HepG2 (cell line): ENCODE measurements around the gene AP3M1. TPM values are rescaled to one million over a fixed set of nuclear protein-coding genes. Genes with fewer than 3 reads are reported as not detected.

ENCODE experiments used
- ATAC-seq: fragments of 200-7000 bp; cut with Tn5 transposase; 3 replicates; pipeline ENCODE4 v1.9.1; 2020; ENCODE audit warnings: mild to moderate bottlenecking, moderate library complexity
- BruUV-seq: library from RNA; stranded (reverse); fragments of 400-500 nt; replicated peaks from 2 replicates; lab custom pipeline; 2021; lab: Mats Ljungman, UMichigan
- CTCF ChIA-PET: fragments of 300-600 bp; formaldehyde crosslinking; extraction: SDS; loops from one replicate; lab custom pipeline; 2021; ENCODE audit warnings: low total read pairs, inconsistent platforms, low intra/inter-chr PET ratio; lab: Yijun Ruan, JAX
- POLR2A ChIA-PET: fragments of 350-600 bp; sonication (Branson Sonifier 250); formaldehyde crosslinking; loops from one replicate; lab custom pipeline; 2020; ENCODE audit warnings: antibody characterized with exemption, inconsistent platforms; lab: Yijun Ruan, JAX
- DNase-seq: peaks from one replicate; pipeline ENCODE4 v3.0.0-alpha.2; 2015; ENCODE audit warnings: low spot score
- FAIRE-seq: peaks from 3 replicates; lab custom pipeline; 2011; peaks lifted over from hg19 to GRCh38; lab: Jason Lieb, UNC
- H2AFZ ChIP-seq: one replicate; pipeline ENCODE4 v1.6.1; 2011; ENCODE audit warnings: low read length, inconsistent platforms
- H3K27ac ChIP-seq: fragments of 300-600 bp; 3 replicates; pipeline ENCODE4 v1.8.0; 2011; ENCODE audit warnings: mixed run types, mild to moderate bottlenecking, mixed read lengths, low read length, inconsistent platforms; ENCODE audit not compliant: insufficient read depth; ENCODE audit errors: extremely low read length
- H3K27me3 ChIP-seq, 2 experiments: fragments of 200-600 bp in 1 of 2; 2 replicates in 1 of 2; 3 replicates in 1 of 2; pipeline versions ENCODE4 v1.6.0 to v1.8.0; 2011; ENCODE audit warnings: low read length in 2 of 2, mild to moderate bottlenecking in 2 of 2, moderate library complexity in 2 of 2, inconsistent platforms in 1 of 2; ENCODE audit not compliant: insufficient read depth in 2 of 2, control insufficient read depth in 1 of 2
- H3K36me3 ChIP-seq, 2 experiments: fragments of 200-600 bp in 1 of 2; replicated peaks in 1 of 2; 2 replicates in 1 of 2; 3 replicates in 1 of 2; pipeline versions ENCODE4 v1.5.1 to v1.8.0; 2011; ENCODE audit warnings: low read length in 2 of 2, inconsistent platforms in 1 of 2; ENCODE audit not compliant: insufficient read depth in 2 of 2, control insufficient read depth in 1 of 2
- H3K4me1 ChIP-seq: 2 replicates; pipeline ENCODE4 v1.5.1; 2012; ENCODE audit warnings: low read length, inconsistent platforms; ENCODE audit not compliant: insufficient read depth
- H3K4me2 ChIP-seq: 2 replicates; pipeline ENCODE4 v1.6.0; 2011; ENCODE audit warnings: low read depth, low read length, inconsistent platforms
- H3K4me3 ChIP-seq, 3 experiments: fragments of 200-600 bp in 1 of 3; sonication (generic), shearing (Covaris generic) in 1 of 3; replicated peaks in 1 of 3; 2 replicates each; pipeline ENCODE4 v1.5.1; 2011 to 2016; ENCODE audit warnings: low read length in 3 of 3, inconsistent platforms in 2 of 3, low read depth in 2 of 3, mild to moderate bottlenecking in 2 of 3, control low read depth in 1 of 3, mixed read lengths in 1 of 3; ENCODE audit not compliant: insufficient read depth in 1 of 3
- H3K79me2 ChIP-seq: one replicate; pipeline ENCODE4 v1.6.1; 2011; ENCODE audit warnings: low read length, inconsistent platforms; ENCODE audit not compliant: insufficient read depth
- H3K9ac ChIP-seq: 2 replicates; pipeline ENCODE4 v1.6.0; 2011; ENCODE audit warnings: mild to moderate bottlenecking, low read depth, low read length, inconsistent platforms; ENCODE audit not compliant: insufficient read depth
- H3K9me3 ChIP-seq: 2 replicates; pipeline ENCODE4 v1.5.1; 2012; ENCODE audit warnings: mild to moderate bottlenecking, low read length
- H4K20me1 ChIP-seq: 2 replicates; pipeline ENCODE4 v1.6.0; 2011; ENCODE audit warnings: inconsistent platforms, mild to moderate bottlenecking, low read length, moderate library complexity; ENCODE audit not compliant: insufficient read depth
- CEBPG ChIP-seq: IDR thresholded peaks from 2 replicates; pipeline ENCODE4 v1.6.1; 2016
- HOXA3 ChIP-seq: sonication (generic); formaldehyde crosslinking; IDR thresholded peaks from 2 replicates; pipeline ENCODE4 v1.5.0; 2020; ENCODE audit warnings: missing genetic modification reagents
- MBNL3 ChIP-seq: fragments of 250-450 bp; sonication (Bioruptor Pico); conservative IDR thresholded peaks from 2 replicates; pipeline ENCODE4 v1.8.0; 2022; ENCODE audit warnings: mild to moderate bottlenecking, inconsistent platforms
- MTA3 ChIP-seq: sonication (generic); formaldehyde crosslinking; IDR thresholded peaks from 2 replicates; pipeline ENCODE4 v1.4.0; 2020; ENCODE audit warnings: missing genetic modification reagents
- NR2F6 ChIP-seq, 2 experiments: IDR thresholded peaks; 2 replicates each; pipeline ENCODE4 v1.6.1; 2016; ENCODE audit warnings: antibody characterized with exemption in 1 of 2, mild to moderate bottlenecking in 1 of 2
- PHB2 ChIP-seq: fragments of 450-650 bp; IDR thresholded peaks from 2 replicates; pipeline ENCODE4 v1.6.1; 2018; ENCODE audit not compliant: partially characterized antibody
- SMC3 ChIP-seq: IDR thresholded peaks from 2 replicates; pipeline ENCODE4 v1.6.1; 2011; ENCODE audit warnings: low read length, improper control_type of control experiment
- TAF15 ChIP-seq: fragments of 200-400 bp; formaldehyde crosslinking; IDR thresholded peaks from one replicate; pipeline ENCODE4 v1.6.1; 2018; ENCODE audit warnings: mild to moderate bottlenecking, low read depth, low read length; ENCODE audit not compliant: poor library complexity, severe bottlenecking
- THAP8 ChIP-seq: sonication (generic); formaldehyde crosslinking; IDR thresholded peaks from 2 replicates; pipeline ENCODE4 v1.5.1; 2020; ENCODE audit warnings: missing genetic modification reagents, mild to moderate bottlenecking, borderline replicate concordance
- ZNF3 ChIP-seq: IDR thresholded peaks from 2 replicates; pipeline ENCODE4 v1.7.0; 2017; ENCODE audit warnings: inconsistent platforms
- ZNF362 ChIP-seq: sonication (generic); formaldehyde crosslinking; IDR thresholded peaks from 2 replicates; pipeline ENCODE4 v1.4.0; 2020; ENCODE audit warnings: missing genetic modification reagents, mild to moderate bottlenecking, borderline replicate concordance
- ZNF660 ChIP-seq: sonication (generic); formaldehyde crosslinking; IDR thresholded peaks from 2 replicates; pipeline ENCODE4 v1.5.1; 2020; ENCODE audit warnings: mild to moderate bottlenecking, low read depth, missing genetic modification reagents, borderline replicate concordance
- ZNF678 ChIP-seq: sonication (generic); formaldehyde crosslinking; IDR thresholded peaks from 2 replicates; pipeline ENCODE4 v1.4.0; 2020; ENCODE audit warnings: mild to moderate bottlenecking, missing genetic modification reagents
- WGBS: methylation state at CpG from one replicate; pipeline ENCODE4 v1.1.6; 2017; ENCODE audit warnings: low lambda C conversion rate; 5-methylcytosine and 5-hydroxymethylcytosine counted together
- in situ Hi-C: cut with HindIII; loops from 2 replicates; pipeline ENCODE4 v1.10.0; 2017; ENCODE audit warnings: low pct_unique_long_range_greater_than_20kb; ENCODE audit not compliant: extremely low pct_ligation_motif_present
- intact Hi-C: fragments of 100-400 bp; cut with micrococcal nuclease; formaldehyde crosslinking; loops from one replicate; pipeline ENCODE4 v1.10.0; 2022; ENCODE audit not compliant: unreplicated experiment
- polyA plus RNA-seq, 8 experiments: library from polyadenylated mRNA; depleted of rRNA in 3 of 8; stranded (reverse) in 7 of 8; unstranded in 1 of 8; fragments of >200 nt; fragmentation: Illumina TruSeq in 4 of 8; extraction: Trizol in 4 of 8; gene quantifications; 2 replicates each; pipeline versions ENCODE4 v1.2.1 to v1.2.3, GENCODE V29; 2011 to 2016; ENCODE audit warnings: low read depth in 4 of 8, missing spikeins in 1 of 8, mixed read lengths in 1 of 8; ENCODE audit not compliant: insufficient read depth in 1 of 8
- total RNA-seq, 5 experiments: library from RNA; depleted of rRNA; stranded (reverse); fragments of >200 nt; fragmentation: Illumina TruSeq; extraction: Trizol; gene quantifications; 2 replicates each; pipeline ENCODE4 v1.2.3, GENCODE V29; 2016; ENCODE audit warnings: low read depth in 1 of 5
- TF ChIP-seq, protein P1 (sequence below): sonication (generic); formaldehyde crosslinking; IDR thresholded peaks from 2 replicates; pipeline ENCODE4 v1.4.0; 2020; ENCODE audit warnings: mild to moderate bottlenecking, missing genetic modification reagents

The AP3M1 gene
- total and polyA plus RNA-seq, 2 of the 13 experiments (the other 11 are each of a cell fraction or from before 2014, with no cell fraction given), result 29.0 to 31.6 TPM

DNA sequence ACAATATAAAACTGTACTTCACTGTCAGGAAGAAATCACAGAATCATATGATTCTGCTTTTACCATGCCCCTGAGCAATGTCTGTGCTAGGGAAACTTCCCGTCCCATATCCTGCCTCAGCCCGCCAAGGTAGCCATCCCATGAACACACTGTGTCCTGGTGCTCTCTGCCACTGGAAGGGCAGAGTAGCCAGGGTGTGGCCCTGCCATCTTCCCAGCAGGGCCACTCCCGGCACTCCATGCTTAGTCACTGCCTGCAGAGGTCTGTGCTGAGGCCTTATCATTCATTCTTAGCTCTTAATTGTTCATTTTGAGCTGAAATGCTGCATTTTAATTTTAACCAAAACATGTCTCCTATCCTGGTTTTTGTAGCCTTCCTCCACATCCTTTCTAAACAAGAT is 31.8 kb downstream of the AP3M1 start:
- peaks cover 18 to 87% of the 10 kb centered on the region in 2 experiments for H3K36me3 ChIP-seq
- no peak for FAIRE-seq
- no peaks in the 10 kb centered on the region for H3K4me1 ChIP-seq
- POLR2A ChIA-PET, result no interaction called here
- H3K4me3 ChIP-seq, result no peak overlapping the region
- H3K9ac ChIP-seq, result no peak overlapping the region
- H3K27me3 ChIP-seq, result no peaks in the 10 kb centered on the region
- CTCF ChIA-PET, result no interaction called here
- in situ Hi-C loops, result no loop called here
- no peaks in the 10 kb centered on the region for H3K9me3 ChIP-seq
- TF ChIP-seq CEBPG (CRISPR knock-in tag), result no peak
- no peak for TF ChIP-seq ZNF660 (CRISPR knock-in tag)
- TF ChIP-seq SMC3, result no peak
- no peak for TF ChIP-seq PHB2
- TF ChIP-seq MTA3, result no peak
- no peak for TF ChIP-seq ZNF3 (CRISPR knock-in tag)
- no peak for TF ChIP-seq NR2F6 (IDR thresholded peaks at IDR 0.05)
- no peak for TF ChIP-seq NR2F6 (CRISPR knock-in tag; IDR thresholded peaks at IDR 0.05)
- TF ChIP-seq TAF15, result no peak
- no peak overlapping the region for H3K4me2 ChIP-seq
- no peaks in the 10 kb centered on the region for H4K20me1 ChIP-seq
- peak; percentile 37; the same call in 2 of the 3 replicates for ATAC-seq
- no peaks in the 10 kb centered on the region for H3K79me2 ChIP-seq
- no peak for DNase-seq
- BruUV-seq, result no TSS peak
- H3K27ac ChIP-seq, result no peak overlapping the region
- 96% methylated on average over 3 of the region's 3 CpGs for WGBS
- intact Hi-C loops, result no loop called here
- H2AFZ ChIP-seq, result no peak overlapping the region

GRCh38 chr10:74117738-74118137 is 32.9 kb downstream of the AP3M1 start:
- FAIRE-seq (no peak), ATAC-seq (no peak), DNase-seq (no peak)
- no peak overlapping the region for H3K27ac ChIP-seq
- no TSS peak for BruUV-seq
- H4K20me1 ChIP-seq, result no peaks in the 10 kb centered on the region
- in situ Hi-C loops (no loop called here), intact Hi-C loops (no loop called here)
- H2AFZ ChIP-seq, result no peak overlapping the region
- POLR2A ChIA-PET, result no interaction called here
- H3K36me3 ChIP-seq, result peaks cover 16 to 87% of the 10 kb centered on the region in 2 experiments
- 95% methylated on average over 3 of the region's 4 CpGs for WGBS
- H3K4me2 ChIP-seq, result no peak overlapping the region
- CTCF ChIA-PET, result no interaction called here
- no peaks in the 10 kb centered on the region for H3K4me1 ChIP-seq
- H3K79me2 ChIP-seq, result no peaks in the 10 kb centered on the region
- no peaks in the 10 kb centered on the region for H3K27me3 ChIP-seq
- H3K9me3 ChIP-seq, result no peaks in the 10 kb centered on the region
- no peak overlapping the region for H3K4me3 ChIP-seq
- H3K9ac ChIP-seq, result no peak overlapping the region
- TF ChIP-seq HOXA3 (CRISPR knock-in tag) (no peak), MBNL3 (CRISPR knock-in tag) (no peak), ZNF362 (CRISPR knock-in tag) (no peak), THAP8 (CRISPR knock-in tag) (no peak), ZNF678 (CRISPR knock-in tag) (no peak)
- TF ChIP-seq, protein P1, sequence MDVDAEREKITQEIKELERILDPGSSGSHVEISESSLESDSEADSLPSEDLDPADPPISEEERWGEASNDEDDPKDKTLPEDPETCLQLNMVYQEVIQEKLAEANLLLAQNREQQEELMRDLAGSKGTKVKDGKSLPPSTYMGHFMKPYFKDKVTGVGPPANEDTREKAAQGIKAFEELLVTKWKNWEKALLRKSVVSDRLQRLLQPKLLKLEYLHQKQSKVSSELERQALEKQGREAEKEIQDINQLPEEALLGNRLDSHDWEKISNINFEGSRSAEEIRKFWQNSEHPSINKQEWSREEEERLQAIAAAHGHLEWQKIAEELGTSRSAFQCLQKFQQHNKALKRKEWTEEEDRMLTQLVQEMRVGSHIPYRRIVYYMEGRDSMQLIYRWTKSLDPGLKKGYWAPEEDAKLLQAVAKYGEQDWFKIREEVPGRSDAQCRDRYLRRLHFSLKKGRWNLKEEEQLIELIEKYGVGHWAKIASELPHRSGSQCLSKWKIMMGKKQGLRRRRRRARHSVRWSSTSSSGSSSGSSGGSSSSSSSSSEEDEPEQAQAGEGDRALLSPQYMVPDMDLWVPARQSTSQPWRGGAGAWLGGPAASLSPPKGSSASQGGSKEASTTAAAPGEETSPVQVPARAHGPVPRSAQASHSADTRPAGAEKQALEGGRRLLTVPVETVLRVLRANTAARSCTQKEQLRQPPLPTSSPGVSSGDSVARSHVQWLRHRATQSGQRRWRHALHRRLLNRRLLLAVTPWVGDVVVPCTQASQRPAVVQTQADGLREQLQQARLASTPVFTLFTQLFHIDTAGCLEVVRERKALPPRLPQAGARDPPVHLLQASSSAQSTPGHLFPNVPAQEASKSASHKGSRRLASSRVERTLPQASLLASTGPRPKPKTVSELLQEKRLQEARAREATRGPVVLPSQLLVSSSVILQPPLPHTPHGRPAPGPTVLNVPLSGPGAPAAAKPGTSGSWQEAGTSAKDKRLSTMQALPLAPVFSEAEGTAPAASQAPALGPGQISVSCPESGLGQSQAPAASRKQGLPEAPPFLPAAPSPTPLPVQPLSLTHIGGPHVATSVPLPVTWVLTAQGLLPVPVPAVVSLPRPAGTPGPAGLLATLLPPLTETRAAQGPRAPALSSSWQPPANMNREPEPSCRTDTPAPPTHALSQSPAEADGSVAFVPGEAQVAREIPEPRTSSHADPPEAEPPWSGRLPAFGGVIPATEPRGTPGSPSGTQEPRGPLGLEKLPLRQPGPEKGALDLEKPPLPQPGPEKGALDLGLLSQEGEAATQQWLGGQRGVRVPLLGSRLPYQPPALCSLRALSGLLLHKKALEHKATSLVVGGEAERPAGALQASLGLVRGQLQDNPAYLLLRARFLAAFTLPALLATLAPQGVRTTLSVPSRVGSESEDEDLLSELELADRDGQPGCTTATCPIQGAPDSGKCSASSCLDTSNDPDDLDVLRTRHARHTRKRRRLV (CRISPR knock-in tag), result no peak
